GM10248 (cell line): ENCODE measurements around the gene RPL3.

ENCODE experiments used
- CTCF ChIA-PET: fragments of 300-600 bp; sonication (Branson Sonifier 250); formaldehyde crosslinking; extraction: SDS; loops from one replicate; lab custom pipeline; 2021; ENCODE audit warnings: antibody characterized with exemption; lab: Yijun Ruan, JAX
- POLR2A ChIA-PET: fragments of 350-650 bp; sonication (Branson Sonifier 250); formaldehyde crosslinking; extraction: SDS; loops from one replicate; lab custom pipeline; 2020; ENCODE audit warnings: antibody characterized with exemption; lab: Yijun Ruan, JAX
- DNase-seq: peaks from one replicate; pipeline ENCODE4 v3.0.0; 2012; ENCODE audit errors: extremely low spot score
- CTCF ChIP-seq: IDR thresholded peaks from 2 replicates; pipeline ENCODE4 v1.5.1; 2012; ENCODE audit warnings: mild to moderate bottlenecking, low read depth; ENCODE audit errors: extremely low read depth, missing control alignments, control extremely low read depth

The RPL3 gene

GRCh38 chr22:39363751-39364515, 44.5 kb upstream of the RPL3 start:
- TF ChIP-seq CTCF: no peak
- POLR2A ChIA-PET: interaction anchor here (0.5 kb wide), 1 partner anchor 32 kb away, joined by 3 read pairs; no protein-coding TSS in a partner anchor
- DNase-seq: no peak
- CTCF ChIA-PET: interaction anchor here (0.6 kb wide), 1 partner anchor 165 kb away, joined by 3 read pairs; no protein-coding TSS in a partner anchor

- CTCF ChIA-PET: interaction anchor here (0.6 kb wide), 1 partner anchor 166 kb away, joined by 3 read pairs; no protein-coding TSS in a partner anchor
- DNase-seq: no peak
- TF ChIP-seq CTCF: no peak
- POLR2A ChIA-PET: no interaction called here
Observed at GRCh38 chr22:39362932-39363331, 43.5 kb upstream of the RPL3 start.

- DNase-seq: no peak
Observed at GRCh38 chr22:39362271-39362670, 42.8 kb upstream of the RPL3 start.

GRCh38 chr22:39361496-39361895, 42.1 kb upstream of the RPL3 start:
- TF ChIP-seq CTCF: no peak
- no peak for DNase-seq
- ChIA-PET POLR2A (no interaction called here), CTCF (no interaction called here)

More at GRCh38 chr22:39362271-39362670, 42.8 kb upstream of the RPL3 start:
- ChIA-PET POLR2A (no interaction called here), CTCF (no interaction called here)
- no peak for TF ChIP-seq CTCF

- ChIA-PET POLR2A (no interaction called here), CTCF (no interaction called here)
- TF ChIP-seq CTCF: no peak
- DNase-seq: no peak
Observed at GRCh38 chr22:39360674-39361413, 41.4 kb upstream of the RPL3 start.

GRCh38 chr22:39360242-39360641, 40.8 kb upstream of the RPL3 start:
- DNase-seq: no peak
- POLR2A ChIA-PET: no interaction called here
- CTCF ChIA-PET: no interaction called here
- no peak for TF ChIP-seq CTCF
